A549 (cell line): ENCODE data around the gene POP5. TPM values are rescaled to one million over a fixed set of nuclear protein-coding genes. Genes with fewer than 3 reads are reported as not detected.

Source experiments
- ATAC-seq, 2 experiments: fragments of 200-7000 bp in 1 of 2; fragments of >200 bp in 1 of 2; cut with Nextera tagmentation in 1 of 2; cut with Tn5 transposase in 1 of 2; 3 replicates each; pipeline versions ENCODE4 v1.8.0 to v1.9.1; 2018 to 2020; ENCODE audit warnings: mild to moderate bottlenecking in 1 of 2, moderate library complexity in 1 of 2
- CTCF ChIA-PET: fragments of 300-600 bp; sonication (Branson Sonifier 250); formaldehyde crosslinking; extraction: SDS; loops from one replicate; lab custom pipeline; 2021; ENCODE audit warnings: antibody characterized with exemption, inconsistent platforms; lab: Yijun Ruan, JAX
- POLR2A ChIA-PET: fragments of 350-600 bp; formaldehyde crosslinking; extraction: SDS; loops from one replicate; lab custom pipeline; 2021; ENCODE audit warnings: antibody characterized with exemption, inconsistent platforms; lab: Yijun Ruan, JAX
- DNase-seq, 2 experiments: peaks; one replicate each; pipeline versions ENCODE4 v3.0.0 to v3.0.0-alpha.2; 2011 to 2016; ENCODE audit warnings: low read depth in 1 of 2, low spot score in 1 of 2
- FAIRE-seq: peaks from 2 replicates; lab custom pipeline; 2011; peaks lifted over from hg19 to GRCh38; lab: Jason Lieb, UNC
- H3K27ac ChIP-seq, 2 experiments: fragments of >200 bp; sonication (Bioruptor Twin); formaldehyde crosslinking; 3 replicates each; pipeline ENCODE4 v1.5.1; 2016 to 2017
- H3K4me1 ChIP-seq: fragments of >200 bp; sonication (Bioruptor Twin); formaldehyde crosslinking; 3 replicates; pipeline ENCODE4 v1.6.1; 2016
- H3K4me2 ChIP-seq: fragments of >200 bp; sonication (Bioruptor Twin); formaldehyde crosslinking; 3 replicates; pipeline ENCODE4 v1.6.1; 2016
- H3K4me3 ChIP-seq: fragments of >200 bp; sonication (Bioruptor Twin); formaldehyde crosslinking; 3 replicates; pipeline ENCODE4 v1.5.1; 2016
- H3K9me3 ChIP-seq: fragments of >200 bp; sonication (Bioruptor Twin); formaldehyde crosslinking; 3 replicates; pipeline ENCODE4 v1.6.1; 2016
- CHD2 ChIP-seq: fragments of 150-350 bp; IDR thresholded peaks from 2 replicates; pipeline ENCODE4 v1.6.1; 2014; ENCODE audit warnings: low read length; ENCODE audit not compliant: partially characterized antibody
- CTCF ChIP-seq: fragments of >200 bp; sonication (Bioruptor Twin); formaldehyde crosslinking; IDR thresholded peaks from 3 replicates; pipeline ENCODE4 v1.5.1; 2016
- FOSL2 ChIP-seq, 2 experiments: fragments of 450-650 bp in 1 of 2; fragments of >200 bp in 1 of 2; sonication (Bioruptor Twin) in 1 of 2; formaldehyde crosslinking; IDR thresholded peaks; 2 replicates each; pipeline versions ENCODE4 v1.5.0 to v1.6.1; 2016 to 2020; ENCODE audit warnings: mild to moderate bottlenecking in 1 of 2, moderate library complexity in 1 of 2
- FOXS1 ChIP-seq: fragments of 250-450 bp; sonication (Bioruptor Pico); IDR thresholded peaks from 2 replicates; pipeline ENCODE4 v1.5.0; 2020; ENCODE audit warnings: mild to moderate bottlenecking, moderate library complexity
- GATA3 ChIP-seq: IDR thresholded peaks from 2 replicates; pipeline ENCODE4 v1.6.1; 2012; ENCODE audit warnings: borderline replicate concordance
- HOXB13 ChIP-seq: fragments of 250-450 bp; sonication (Bioruptor Pico); IDR thresholded peaks from 2 replicates; pipeline ENCODE4 v1.5.0; 2020; ENCODE audit warnings: low read depth, mild to moderate bottlenecking, moderate library complexity
- KDM1A ChIP-seq: fragments of 200-600 bp; sonication (generic); IDR thresholded peaks from 2 replicates; pipeline ENCODE4 v1.6.1; 2016; ENCODE audit warnings: low read depth, mild to moderate bottlenecking
- MAZ ChIP-seq: fragments of 150-350 bp; IDR thresholded peaks from 2 replicates; pipeline ENCODE4 v1.6.1; 2014; ENCODE audit warnings: antibody characterized with exemption, low read depth, low read length, borderline replicate concordance
- NFE2L2 ChIP-seq: fragments of 150-350 bp; conservative IDR thresholded peaks from 2 replicates; pipeline ENCODE4 v1.6.1; 2014; ENCODE audit warnings: low read length
- RAD21 ChIP-seq, 2 experiments: fragments of >200 bp in 1 of 2; sonication (Bioruptor Twin) in 1 of 2; formaldehyde crosslinking in 1 of 2; IDR thresholded peaks in 1 of 2; conservative IDR thresholded peaks in 1 of 2; 2 replicates in 1 of 2; 3 replicates in 1 of 2; pipeline ENCODE4 v1.6.1; 2012 to 2018; ENCODE audit warnings: inconsistent platforms in 1 of 2
- REST ChIP-seq: fragments of 200-600 bp; sonication (generic); IDR thresholded peaks from 2 replicates; pipeline ENCODE4 v1.6.1; 2016; ENCODE audit warnings: antibody characterized with exemption, mild to moderate bottlenecking, moderate library complexity
- SMC3 ChIP-seq: fragments of >200 bp; sonication (Bioruptor Twin); formaldehyde crosslinking; IDR thresholded peaks from 3 replicates; pipeline ENCODE4 v1.6.1; 2018; ENCODE audit warnings: inconsistent platforms
- SREBF2 ChIP-seq: fragments of 450-650 bp; IDR thresholded peaks from 2 replicates; pipeline ENCODE4 v1.6.1; 2014; ENCODE audit warnings: mild to moderate bottlenecking, moderate library complexity
- WGBS: methylation state at CpG from one replicate; pipeline ENCODE4 v1.1.6; 2017; ENCODE audit errors: missing lambda C conversion rate; 5-methylcytosine and 5-hydroxymethylcytosine counted together
- polyA plus RNA-seq, 4 experiments: library from polyadenylated mRNA; depleted of rRNA in 3 of 4; stranded (reverse); fragments of >200 nt; fragmentation: RNase III in 1 of 4; extraction: RNeasy Plus Mini Kit Qiagen cat#74134 plus additional on column Dnase treatment in 1 of 4; gene quantifications; 2 replicates in 3 of 4; 3 replicates in 1 of 4; pipeline ENCODE4 v1.2.3, GENCODE V29; 2011 to 2017
- TF ChIP-seq, protein P1 (sequence below): fragments of 450-650 bp; IDR thresholded peaks from 2 replicates; pipeline ENCODE4 v1.6.1; 2014; ENCODE audit warnings: antibody characterized with exemption
- TF ChIP-seq, protein P2 (sequence below): fragments of 150-350 bp; IDR thresholded peaks from 2 replicates; pipeline ENCODE4 v1.6.1; 2014; ENCODE audit warnings: low read depth, mild to moderate bottlenecking, low read length
- TF ChIP-seq, protein P3 (sequence below): fragments of >200 bp; sonication (Bioruptor Twin); formaldehyde crosslinking; IDR thresholded peaks from 2 replicates; pipeline ENCODE4 v1.6.1; 2016
- TF ChIP-seq, protein P4 (sequence below): IDR thresholded peaks from 2 replicates; pipeline ENCODE4 v1.6.1; 2012

Gene POP5
- polyA plus RNA-seq, 2 of the 4 experiments (the other 2 are of a cell fraction), result 82.4 to 111 TPM

DNA sequence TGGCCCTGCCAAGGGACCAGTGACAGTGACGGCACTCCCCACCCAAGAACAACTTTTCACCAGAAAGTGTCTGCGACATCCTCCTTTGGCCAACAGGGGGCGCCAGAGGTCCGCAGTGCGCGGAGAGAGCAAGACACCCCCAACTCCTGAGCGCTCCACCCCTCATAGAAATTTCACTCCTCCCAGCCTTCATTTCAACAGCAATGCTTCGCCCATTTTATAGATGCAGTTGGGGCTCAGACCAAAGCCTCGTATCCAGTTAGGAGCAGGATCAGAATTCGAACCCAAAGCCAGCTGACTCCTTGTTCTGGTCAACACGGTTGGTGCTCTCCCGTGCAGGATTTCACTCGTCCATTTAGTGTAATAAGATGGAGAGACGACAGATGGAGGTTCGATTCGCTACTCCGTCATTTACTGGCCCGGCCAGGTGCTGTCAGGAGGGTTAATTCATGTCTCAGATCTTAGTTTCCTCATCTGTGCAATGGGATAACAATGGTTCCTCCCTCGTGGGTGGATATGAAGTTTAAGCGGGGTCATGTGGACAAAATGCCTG lies 2.4 kb upstream of the POP5 start:
- ChIA-PET POLR2A (interaction anchor here (0.6 kb wide), 1 partner anchor 111 kb away, joined by 3 read pairs; no protein-coding TSS in a partner anchor), CTCF (interaction anchor here (0.5 to 11.2 kb wide), 59 partner anchors 8 to 879 kb away, joined by 3 to 155 read pairs (median 4); partner anchors contain the start of genes CABP1, HNF1A, MLEC and SRSF9)
- Histone ChIP-seq H3K9me3 (no peaks in the 10 kb centered on the region), H3K4me2 (peak overlapping the region; percentile 91; the same call in 2 of the 3 replicates), H3K27ac (no peak overlapping the region), H3K4me1 (peaks cover 7% of the 10 kb centered on the region; the same call in 2 of the 3 replicates), H3K4me3 (no peak overlapping the region)
- ATAC-seq (peak; percentile 20 to 46; a peak in 4 of 6 replicates), FAIRE-seq (no peak), DNase-seq (peak; percentile 58 to 73)
- TF ChIP-seq SMC3 (peak; percentile 83), KDM1A (peak; percentile 36; the same call in 1 of the 2 replicates), RAD21 (conservative IDR thresholded peaks at IDR 0.05 in 1 of 2, IDR thresholded peaks at IDR 0.05 in 1 of 2) (peak; percentile 92 to 96), FOXS1 (no peak), GATA3 (no peak), CTCF (peak; percentile 95)
- TF ChIP-seq, protein P1, sequence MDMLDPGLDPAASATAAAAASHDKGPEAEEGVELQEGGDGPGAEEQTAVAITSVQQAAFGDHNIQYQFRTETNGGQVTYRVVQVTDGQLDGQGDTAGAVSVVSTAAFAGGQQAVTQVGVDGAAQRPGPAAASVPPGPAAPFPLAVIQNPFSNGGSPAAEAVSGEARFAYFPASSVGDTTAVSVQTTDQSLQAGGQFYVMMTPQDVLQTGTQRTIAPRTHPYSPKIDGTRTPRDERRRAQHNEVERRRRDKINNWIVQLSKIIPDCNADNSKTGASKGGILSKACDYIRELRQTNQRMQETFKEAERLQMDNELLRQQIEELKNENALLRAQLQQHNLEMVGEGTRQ, result no peak
- WGBS, result 47% methylated on average over 20 of the region's 20 CpGs

- Histone ChIP-seq H3K4me2 (peak overlapping the region; percentile 92), H3K9me3 (no peaks in the 10 kb centered on the region), H3K27ac (peak overlapping the region; percentile 66 to 77), H3K4me3 (peak overlapping the region; percentile 82), H3K4me1 (peaks cover 7% of the 10 kb centered on the region; the same call in 2 of the 3 replicates)
- 8% methylated on average over 9 of the region's 9 CpGs for WGBS
- DNase-seq (no peak), ATAC-seq (no peak), FAIRE-seq (no peak)
- no peak for TF ChIP-seq FOXS1
- no peak for TF ChIP-seq FOSL2 (IDR thresholded peaks at IDR 0.05)
- peak; percentile 59 for TF ChIP-seq FOSL2 (CRISPR knock-in tag; IDR thresholded peaks at IDR 0.05)
- CTCF ChIA-PET, result interaction anchor here (0.7 to 11.2 kb wide), 29 partner anchors 7 to 570 kb away, joined by 3 to 155 read pairs (median 5); partner anchors contain the start of genes ACADS, CABP1, MLEC and UNC119B
- POLR2A ChIA-PET, result interaction anchor here (0.8 to 1.2 kb wide), 4 partner anchors 11 to 105 kb away, joined by 3 to 6 read pairs (median 5); partner anchors contain the start of gene MLEC
These were observed 796 bp upstream of the POP5 start for GRCh38 chr12:120581998-120582397.

GRCh38 chr12:120579179-120579578 lies 2.0 kb downstream of the POP5 start:
- 100% methylated on average over 1 of the region's 1 CpG for WGBS
- FAIRE-seq (no peak), ATAC-seq (no peak), DNase-seq (no peak)
- Histone ChIP-seq H3K4me1 (peaks cover 6% of the 10 kb centered on the region; the same call in 2 of the 3 replicates), H3K4me3 (no peak overlapping the region), H3K9me3 (no peaks in the 10 kb centered on the region), H3K4me2 (no peak overlapping the region), H3K27ac (no peak overlapping the region)
- TF ChIP-seq HOXB13 (CRISPR knock-in tag), result no peak
- TF ChIP-seq REST, result no peak
- no peak for TF ChIP-seq SREBF2
- no peak for TF ChIP-seq NFE2L2
- no peak for TF ChIP-seq MAZ
- TF ChIP-seq, protein P2, sequence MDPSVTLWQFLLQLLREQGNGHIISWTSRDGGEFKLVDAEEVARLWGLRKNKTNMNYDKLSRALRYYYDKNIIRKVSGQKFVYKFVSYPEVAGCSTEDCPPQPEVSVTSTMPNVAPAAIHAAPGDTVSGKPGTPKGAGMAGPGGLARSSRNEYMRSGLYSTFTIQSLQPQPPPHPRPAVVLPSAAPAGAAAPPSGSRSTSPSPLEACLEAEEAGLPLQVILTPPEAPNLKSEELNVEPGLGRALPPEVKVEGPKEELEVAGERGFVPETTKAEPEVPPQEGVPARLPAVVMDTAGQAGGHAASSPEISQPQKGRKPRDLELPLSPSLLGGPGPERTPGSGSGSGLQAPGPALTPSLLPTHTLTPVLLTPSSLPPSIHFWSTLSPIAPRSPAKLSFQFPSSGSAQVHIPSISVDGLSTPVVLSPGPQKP, result no peak
- TF ChIP-seq, protein P3, sequence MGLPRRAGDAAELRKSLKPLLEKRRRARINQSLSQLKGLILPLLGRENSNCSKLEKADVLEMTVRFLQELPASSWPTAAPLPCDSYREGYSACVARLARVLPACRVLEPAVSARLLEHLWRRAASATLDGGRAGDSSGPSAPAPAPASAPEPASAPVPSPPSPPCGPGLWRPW, result no peak
- TF ChIP-seq, protein P4, sequence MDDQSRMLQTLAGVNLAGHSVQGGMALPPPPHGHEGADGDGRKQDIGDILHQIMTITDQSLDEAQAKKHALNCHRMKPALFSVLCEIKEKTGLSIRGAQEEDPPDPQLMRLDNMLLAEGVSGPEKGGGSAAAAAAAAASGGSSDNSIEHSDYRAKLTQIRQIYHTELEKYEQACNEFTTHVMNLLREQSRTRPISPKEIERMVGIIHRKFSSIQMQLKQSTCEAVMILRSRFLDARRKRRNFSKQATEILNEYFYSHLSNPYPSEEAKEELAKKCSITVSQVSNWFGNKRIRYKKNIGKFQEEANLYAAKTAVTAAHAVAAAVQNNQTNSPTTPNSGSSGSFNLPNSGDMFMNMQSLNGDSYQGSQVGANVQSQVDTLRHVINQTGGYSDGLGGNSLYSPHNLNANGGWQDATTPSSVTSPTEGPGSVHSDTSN, result no peak
- no peak for TF ChIP-seq CHD2
- ChIA-PET CTCF (interaction anchor here (0.8 to 11.2 kb wide), 5 partner anchors 9 to 531 kb away, joined by 3 to 155 read pairs (median 4); no protein-coding TSS in a partner anchor), POLR2A (no interaction called here)
